Measurements from ENCODE around the gene TTC32.

The TTC32 gene

GRCh38 chr2:19863303-19864041, 38.3 kb downstream of the TTC32 start:
- no peak overlapping the region for H3K27ac ChIP-seq
- no peak overlapping the region for H3K4me3 ChIP-seq
- peaks cover 0 to 8% (median 4%) of the 10 kb centered on the region in 11 experiments; a peak in 14 of 22 replicates for H3K27me3 ChIP-seq
- H3K4me2 ChIP-seq, result no peak overlapping the region; a peak in 1 of 22 replicates
- no peaks in the 10 kb centered on the region for H3K9me3 ChIP-seq (replicated peaks in 1 of 11)
- TF ChIP-seq Cebpa-rat (IDR thresholded peaks at IDR 0.05), result no peak
- H3K9ac ChIP-seq, result no peak overlapping the region
- peaks cover 0 to 2% (median 0%) of the 10 kb centered on the region in 10 experiments; a peak in 1 of 20 replicates for H3K4me1 ChIP-seq
- H4K20me1 ChIP-seq, result peaks cover 0 to 5% (median 0%) of the 10 kb centered on the region in 11 experiments; a peak in 1 of 22 replicates
- H3K36me3 ChIP-seq, result no peaks in the 10 kb centered on the region

- Histone ChIP-seq H3K9ac (no peak overlapping the region), H3K4me1 (no peaks in the 10 kb centered on the region), H3K4me2 (no peak overlapping the region), H4K20me1 (peaks cover 0 to 5% (median 0%) of the 10 kb centered on the region in 11 experiments; a peak in 1 of 22 replicates), H3K27me3 (no peaks in the 10 kb centered on the region), H3K4me3 (no peak overlapping the region), H3K9me3 (replicated peaks in 1 of 11) (no peaks in the 10 kb centered on the region), H3K36me3 (no peaks in the 10 kb centered on the region), H3K27ac (no peak overlapping the region)
- no peak for TF ChIP-seq Cebpa-rat (IDR thresholded peaks at IDR 0.05)
Measured at GRCh38 chr2:19861813-19862212, 40.0 kb downstream of the TTC32 start.

- H3K27me3 ChIP-seq, result no peaks in the 10 kb centered on the region
- H4K20me1 ChIP-seq, result peaks cover 0 to 5% (median 0%) of the 10 kb centered on the region in 11 experiments; a peak in 1 of 22 replicates
Measured at GRCh38 chr2:19860022-19860421, 41.8 kb downstream of the TTC32 start.

GRCh38 chr2:19859565-19859964, 42.2 kb downstream of the TTC32 start:
- Histone ChIP-seq H4K20me1 (peaks cover 0 to 5% (median 0%) of the 10 kb centered on the region in 11 experiments; a peak in 1 of 22 replicates), H3K4me2 (no peak overlapping the region), H3K9ac (no peak overlapping the region), H3K9me3 (replicated peaks in 1 of 11) (no peaks in the 10 kb centered on the region), H3K27me3 (no peaks in the 10 kb centered on the region), H3K4me3 (no peak overlapping the region), H3K27ac (no peak overlapping the region), H3K36me3 (no peaks in the 10 kb centered on the region), H3K4me1 (no peaks in the 10 kb centered on the region)
- no peak for TF ChIP-seq Cebpa-rat (IDR thresholded peaks at IDR 0.05)

More at GRCh38 chr2:19860022-19860421, 41.8 kb downstream of the TTC32 start:
- no peaks in the 10 kb centered on the region for H3K4me1 ChIP-seq
- no peak overlapping the region for H3K4me2 ChIP-seq
- no peaks in the 10 kb centered on the region for H3K36me3 ChIP-seq
- no peak for TF ChIP-seq Cebpa-rat (IDR thresholded peaks at IDR 0.05)
- no peak overlapping the region for H3K27ac ChIP-seq
- H3K9ac ChIP-seq, result no peak overlapping the region
- no peaks in the 10 kb centered on the region for H3K9me3 ChIP-seq (replicated peaks in 1 of 11)
- no peak overlapping the region for H3K4me3 ChIP-seq

GRCh38 chr2:19857806-19858205, 44.0 kb downstream of the TTC32 start:
- no peaks in the 10 kb centered on the region for H3K36me3 ChIP-seq
- no peak overlapping the region for H3K27ac ChIP-seq
- no peaks in the 10 kb centered on the region for H3K9me3 ChIP-seq (replicated peaks in 1 of 11)
- no peaks in the 10 kb centered on the region for H3K27me3 ChIP-seq
- H3K4me3 ChIP-seq, result no peak overlapping the region
- no peak overlapping the region for H3K4me2 ChIP-seq
- H3K4me1 ChIP-seq, result no peaks in the 10 kb centered on the region
- no peak for TF ChIP-seq Cebpa-rat (IDR thresholded peaks at IDR 0.05)
- no peak overlapping the region for H3K9ac ChIP-seq
- H4K20me1 ChIP-seq, result 0 out of 22 replicates have a peak, but pooled peaks cover 0 to 5% (median 0%) of the 10 kb centered on the region in 11 experiments

- no peaks in the 10 kb centered on the region for H3K9me3 ChIP-seq (replicated peaks in 1 of 11)
- H4K20me1 ChIP-seq, result no peaks in the 10 kb centered on the region
- no peak overlapping the region for H3K4me2 ChIP-seq
- H3K27me3 ChIP-seq, result no peaks in the 10 kb centered on the region
- no peak overlapping the region for H3K27ac ChIP-seq
- H3K4me3 ChIP-seq, result no peak overlapping the region
- TF ChIP-seq Cebpa-rat (IDR thresholded peaks at IDR 0.05), result no peak
- H3K36me3 ChIP-seq, result no peaks in the 10 kb centered on the region
- H3K9ac ChIP-seq, result no peak overlapping the region
- no peaks in the 10 kb centered on the region for H3K4me1 ChIP-seq
Measured at GRCh38 chr2:19857100-19857499, 44.7 kb downstream of the TTC32 start.

GRCh38 chr2:19855542-19856431, 46.0 kb downstream of the TTC32 start:
- H3K4me2 ChIP-seq, result no peak overlapping the region
- no peaks in the 10 kb centered on the region for H4K20me1 ChIP-seq
- H3K27me3 ChIP-seq, result no peaks in the 10 kb centered on the region
- TF ChIP-seq Cebpa-rat (IDR thresholded peaks at IDR 0.05), result no peak
- no peaks in the 10 kb centered on the region for H3K9me3 ChIP-seq (replicated peaks in 1 of 11)
- H3K27ac ChIP-seq, result no peak overlapping the region
- no peak overlapping the region for H3K9ac ChIP-seq
- H3K4me3 ChIP-seq, result no peak overlapping the region
- H3K4me1 ChIP-seq, result no peaks in the 10 kb centered on the region
- no peaks in the 10 kb centered on the region for H3K36me3 ChIP-seq

GRCh38 chr2:19854596-19855541, 46.9 kb downstream of the TTC32 start:
- Histone ChIP-seq H3K4me2 (no peak overlapping the region), H3K27me3 (no peaks in the 10 kb centered on the region), H4K20me1 (no peaks in the 10 kb centered on the region), H3K9ac (no peak overlapping the region), H3K36me3 (no peaks in the 10 kb centered on the region), H3K27ac (no peak overlapping the region), H3K4me3 (no peak overlapping the region), H3K9me3 (replicated peaks in 1 of 11) (no peaks in the 10 kb centered on the region), H3K4me1 (no peaks in the 10 kb centered on the region)
- TF ChIP-seq Cebpa-rat (IDR thresholded peaks at IDR 0.05), result no peak
